CD4-positive, CD25-positive, alpha-beta regulatory T cell (primary cell): ENCODE data around the gene ID1. TPM values are rescaled to one million over a fixed set of nuclear protein-coding genes. Genes with fewer than 3 reads are reported as not detected.

ENCODE experiments used
- ATAC-seq, 2 donors: fragments of 150-1000 bp; cut with Tn5 transposase; one replicate each; pipeline ENCODE4 v1.10.0; 2021; ENCODE audit warnings: low read depth in 2 of 2, moderate number of reproducible peaks in 2 of 2, moderate library complexity in 1 of 2
- DNase-seq, 3 donors: peaks; one replicate each; pipeline versions ENCODE4 v3.0.0 to v3.0.0-alpha.2; 2012 to 2022; ENCODE audit warnings: mixed read lengths in 1 of 3
- H3K27ac ChIP-seq: one replicate; pipeline ENCODE4 v1.7.0; 2013; ENCODE audit warnings: mild to moderate bottlenecking, low read length; ENCODE audit not compliant: insufficient read depth, poor library complexity, severe bottlenecking
- H3K27me3 ChIP-seq: one replicate; pipeline ENCODE4 v1.7.0; 2013; ENCODE audit warnings: low read length; ENCODE audit not compliant: control insufficient read depth, insufficient read depth
- H3K36me3 ChIP-seq: one replicate; pipeline ENCODE4 v1.7.0; 2013; ENCODE audit warnings: mild to moderate bottlenecking, low read length, moderate library complexity; ENCODE audit not compliant: control insufficient read depth, insufficient read depth
- H3K4me1 ChIP-seq: 2 replicates; pipeline ENCODE4 v1.7.0; 2013; ENCODE audit warnings: mild to moderate bottlenecking, low read length; ENCODE audit not compliant: insufficient read depth, control insufficient read depth, poor library complexity, severe bottlenecking
- H3K4me3 ChIP-seq: one replicate; pipeline ENCODE4 v1.7.0; 2013; ENCODE audit warnings: low read depth, mild to moderate bottlenecking, low read length, moderate library complexity
- H3K9me3 ChIP-seq, 2 experiments: 1 replicate in 1 of 2; 2 replicates in 1 of 2; pipeline ENCODE4 v1.7.0; 2013; ENCODE audit warnings: low read length in 2 of 2, mild to moderate bottlenecking in 1 of 2, moderate library complexity in 1 of 2; ENCODE audit not compliant: control insufficient read depth in 2 of 2
- H3K27ac Mint-ChIP-seq, 3 donors: one replicate each; pipeline ENCODE4 v1.8.0; 2020 to 2022; ENCODE audit warnings: mild to moderate bottlenecking in 3 of 3, mixed read lengths in 3 of 3, moderate library complexity in 2 of 3
- H3K27me3 Mint-ChIP-seq: one replicate; pipeline ENCODE4 v1.8.0; 2022; ENCODE audit warnings: mild to moderate bottlenecking, mixed read lengths
- H3K36me3 Mint-ChIP-seq: one replicate; pipeline ENCODE4 v1.8.0; 2020; ENCODE audit warnings: mixed read lengths
- H3K4me1 Mint-ChIP-seq, 4 donors: one replicate each; pipeline ENCODE4 v1.8.0; 2020 to 2022; ENCODE audit warnings: mixed read lengths in 4 of 4, mild to moderate bottlenecking in 1 of 4
- H3K4me3 Mint-ChIP-seq, 4 donors: one replicate each; pipeline ENCODE4 v1.8.0; 2020 to 2022; ENCODE audit warnings: mild to moderate bottlenecking in 4 of 4, mixed read lengths in 4 of 4, moderate library complexity in 3 of 4
- H3K9me3 Mint-ChIP-seq, 7 donors: one replicate each; pipeline ENCODE4 v1.8.0; 2020 to 2022; ENCODE audit warnings: mixed read lengths in 7 of 7, mild to moderate bottlenecking in 3 of 7, moderate library complexity in 2 of 7
- polyA plus RNA-seq, 4 donors: library from polyadenylated mRNA; unstranded; fragments of 300-500 nt; fragmentation: Illumina TruSeq; gene quantifications; one replicate each; pipeline ENCODE4 v1.2.3, GENCODE V29; 2021
- total RNA-seq: library from RNA; stranded (reverse); gene quantifications from one replicate; pipeline ENCODE4 v1.2.3, GENCODE V29; 2022

The ID1 gene
- total and polyA plus RNA-seq, 5 donors from 2014 or later, result 0.71 to 9.4 (median 1.1) TPM

DNA sequence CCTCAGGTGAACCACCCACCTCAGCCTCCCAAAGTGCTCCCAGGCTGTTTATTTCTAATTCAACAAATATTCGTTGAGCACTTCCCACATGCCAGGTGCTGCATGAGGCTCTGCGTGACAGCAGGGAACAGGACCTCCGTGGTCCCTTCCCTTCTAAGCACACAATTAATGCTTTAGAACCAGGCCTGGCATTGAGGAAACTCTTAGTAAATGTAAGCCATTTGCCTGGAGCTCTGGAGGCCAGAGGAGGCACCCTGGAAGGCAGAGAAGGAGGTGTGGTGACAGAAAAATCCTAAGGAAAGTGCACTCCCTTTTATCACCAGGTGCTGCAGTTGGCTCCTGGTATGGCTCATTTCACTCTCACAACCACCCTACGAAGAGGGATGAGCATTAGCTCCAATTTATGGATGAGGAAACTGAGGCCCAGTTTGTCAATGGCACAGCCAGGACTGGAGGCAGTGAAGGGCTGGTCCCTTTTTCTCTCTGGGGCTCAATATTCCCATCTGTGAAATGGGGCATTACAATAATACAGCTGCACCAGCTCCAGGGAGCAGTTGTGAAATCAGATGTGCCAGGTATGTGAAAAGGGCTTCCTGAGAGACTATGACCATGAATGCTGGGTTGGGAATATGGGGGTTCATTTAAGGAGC, 8.1 kb upstream of the ID1 start:
- Mint-ChIP-seq H3K36me3 (no peaks in the 10 kb centered on the region), H3K27ac (no peak overlapping the region), H3K4me3 (no peak overlapping the region), H3K9me3 (no peaks in the 10 kb centered on the region), H3K27me3 (peaks cover 4% of the 10 kb centered on the region), H3K4me1 (peaks cover 0 to 3% (median 0%) of the 10 kb centered on the region in 4 donors)
- Histone ChIP-seq H3K4me1 (no peaks in the 10 kb centered on the region), H3K27me3 (no peaks in the 10 kb centered on the region), H3K4me3 (no peak overlapping the region), H3K36me3 (no peaks in the 10 kb centered on the region), H3K9me3 (no peaks in the 10 kb centered on the region), H3K27ac (no peak overlapping the region)
- ATAC-seq (no peak), DNase-seq (no peak)

DNA sequence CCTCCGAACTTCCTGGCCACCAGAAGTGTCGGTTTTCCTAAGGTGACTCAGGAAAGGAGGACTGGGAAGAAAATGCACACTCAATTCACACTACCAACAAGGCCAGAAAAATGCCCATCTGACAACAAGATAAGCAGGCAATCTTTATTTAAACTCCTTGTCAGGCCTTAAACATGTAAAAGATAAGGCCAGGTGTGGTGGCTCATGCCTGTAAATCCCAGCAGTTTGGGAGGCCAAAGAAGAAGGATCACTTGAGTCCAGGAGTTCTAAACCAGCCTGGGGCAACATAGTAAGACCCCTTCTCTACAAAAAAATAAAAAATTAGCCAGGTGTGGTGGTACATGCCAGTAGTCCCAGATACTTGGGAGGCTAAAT, 7.6 kb upstream of the ID1 start:
- Mint-ChIP-seq H3K27me3 (peaks cover 4% of the 10 kb centered on the region), H3K4me1 (peaks cover 0 to 3% (median 1%) of the 10 kb centered on the region in 4 donors), H3K9me3 (no peaks in the 10 kb centered on the region), H3K27ac (no peak overlapping the region), H3K4me3 (no peak overlapping the region), H3K36me3 (no peaks in the 10 kb centered on the region)
- peaks cover under 1% of the 10 kb centered on the region for H3K4me1 ChIP-seq
- DNase-seq (no peak), ATAC-seq (no peak)
- H3K27me3 ChIP-seq, result no peaks in the 10 kb centered on the region
- no peak overlapping the region for H3K27ac ChIP-seq
- no peak overlapping the region for H3K4me3 ChIP-seq
- H3K9me3 ChIP-seq, result no peaks in the 10 kb centered on the region
- no peaks in the 10 kb centered on the region for H3K36me3 ChIP-seq

DNA sequence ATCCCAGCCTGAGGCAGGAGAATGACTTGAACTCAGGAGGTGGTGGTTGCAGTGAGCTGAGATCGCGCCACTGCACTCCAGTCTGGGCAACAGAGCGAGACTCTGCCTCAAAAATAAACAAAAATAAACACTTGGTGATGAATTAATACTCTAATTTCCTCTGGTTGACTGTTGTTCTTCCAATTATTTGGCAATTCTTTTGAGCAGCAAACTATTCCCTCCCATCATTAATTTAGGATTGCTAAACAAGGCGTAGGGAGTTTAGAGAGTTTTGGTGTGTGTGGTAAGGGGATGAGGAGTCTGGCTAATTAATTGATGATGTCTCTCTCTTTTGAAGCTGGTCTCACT, 2.7 kb upstream of the ID1 start:
- no peaks in the 10 kb centered on the region for H3K9me3 ChIP-seq
- H3K4me1 Mint-ChIP-seq, result peaks cover 11 to 34% (median 24%) of the 10 kb centered on the region in 4 donors
- peak overlapping the region; percentile 11 for H3K4me3 ChIP-seq
- H3K9me3 Mint-ChIP-seq, result peaks cover 0 to 3% (median 0%) of the 10 kb centered on the region in 7 donors
- H3K36me3 Mint-ChIP-seq, result no peaks in the 10 kb centered on the region
- peaks cover 40% of the 10 kb centered on the region for H3K4me1 ChIP-seq
- H3K27me3 Mint-ChIP-seq, result peaks cover 43% of the 10 kb centered on the region
- no peak for ATAC-seq
- H3K27me3 ChIP-seq, result peaks cover 3% of the 10 kb centered on the region
- no peak overlapping the region for H3K27ac ChIP-seq
- no peak for DNase-seq
- peak overlapping the region in 1 of 4 donors; percentile 79 for H3K4me3 Mint-ChIP-seq
- peak overlapping the region in 1 of 3 donors; percentile 59 for H3K27ac Mint-ChIP-seq
- H3K36me3 ChIP-seq, result no peaks in the 10 kb centered on the region

DNA sequence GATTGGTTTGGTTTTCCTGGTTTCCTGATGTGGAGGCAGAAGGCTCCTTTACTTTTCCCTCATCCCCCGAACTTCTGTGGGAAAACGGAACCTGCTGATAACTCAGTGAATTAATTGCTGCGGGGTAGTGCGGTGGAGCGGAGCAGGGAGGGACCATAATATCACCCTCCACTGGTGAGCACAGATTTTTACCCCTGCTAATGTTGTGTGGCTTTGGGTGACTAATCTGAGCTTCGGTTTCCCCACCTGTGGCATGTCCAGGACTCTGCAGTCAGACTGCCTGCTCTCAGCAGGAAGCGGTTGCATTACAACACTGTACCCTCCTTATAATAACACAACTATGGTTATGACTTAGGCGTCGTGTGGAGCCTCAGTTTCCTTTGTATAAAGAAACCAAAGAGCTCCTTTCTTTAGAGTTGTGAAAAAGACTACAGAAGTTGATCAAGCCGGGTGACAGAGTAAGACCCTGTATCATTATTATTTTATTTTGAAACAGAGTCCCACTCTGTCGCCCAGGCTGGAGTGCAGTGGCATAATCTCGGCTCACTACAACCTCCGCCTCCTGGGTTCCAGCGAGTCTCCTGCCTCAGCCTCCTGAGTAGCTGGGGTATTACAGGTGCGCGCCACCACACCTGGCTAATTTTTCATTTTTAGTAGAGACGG, 2.2 kb upstream of the ID1 start:
- peak overlapping the region in 2 of 3 donors; percentile 1 to 59 for H3K27ac Mint-ChIP-seq
- DNase-seq, result peak; percentile 28 to 77 (median 52)

DNA sequence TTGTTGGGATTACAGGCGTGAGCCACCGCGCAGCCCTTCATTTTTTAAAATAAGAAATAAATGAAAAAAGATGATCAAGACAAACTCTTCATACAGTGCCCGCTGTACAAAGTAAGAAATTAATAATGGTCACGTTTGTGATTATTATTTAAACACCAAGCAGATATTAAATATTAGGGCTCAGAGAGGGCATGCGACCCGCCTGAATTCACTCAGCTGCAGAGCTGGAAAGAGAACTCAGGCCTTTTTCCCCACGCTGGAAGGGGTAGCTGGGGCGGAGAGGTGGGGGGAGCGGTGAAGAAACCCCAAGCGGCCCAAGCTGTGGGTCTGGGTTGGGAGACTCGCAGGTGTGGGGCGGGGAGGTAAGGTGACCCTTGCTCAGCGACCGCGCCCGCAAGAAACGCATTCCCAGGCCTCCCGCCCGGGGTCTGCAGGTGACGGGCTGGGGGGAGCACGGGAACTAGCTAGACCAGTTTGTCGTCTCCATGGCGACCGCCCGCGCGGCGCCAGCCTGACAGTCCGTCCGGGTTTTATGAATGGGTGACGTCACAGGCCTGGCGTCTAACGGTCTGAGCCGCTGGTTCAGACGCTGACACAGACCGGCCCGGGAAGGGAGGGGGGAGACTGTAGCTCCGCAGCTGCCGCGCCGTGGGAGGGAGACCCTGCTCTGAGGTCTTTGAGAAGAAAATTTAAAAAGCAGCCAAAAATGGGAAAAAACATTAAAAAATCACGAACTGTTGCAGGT, 1.1 kb upstream of the ID1 start:
- no peaks in the 10 kb centered on the region for H3K36me3 Mint-ChIP-seq
- H3K27ac Mint-ChIP-seq, result peak overlapping the region in 1 of 3 donors; percentile 69
- ATAC-seq, result peak; percentile 15 to 24
- H3K27me3 Mint-ChIP-seq, result peaks cover 52% of the 10 kb centered on the region
- Histone ChIP-seq H3K4me1 (peaks cover 40% of the 10 kb centered on the region), H3K9me3 (no peaks in the 10 kb centered on the region), H3K4me3 (peak overlapping the region; percentile 82), H3K27ac (no peak overlapping the region), H3K27me3 (peaks cover 7% of the 10 kb centered on the region), H3K36me3 (no peaks in the 10 kb centered on the region)
- H3K4me3 Mint-ChIP-seq, result peak overlapping the region; percentile 90 to 100 (median 96)
- peak; percentile 62 to 82 (median 81) for DNase-seq
- H3K9me3 Mint-ChIP-seq, result peaks cover 0 to 3% (median 0%) of the 10 kb centered on the region in 7 donors
- H3K4me1 Mint-ChIP-seq, result peaks cover 11 to 34% (median 24%) of the 10 kb centered on the region in 4 donors

More for the DNA sequence above, 2.2 kb upstream of the ID1 start:
- Histone ChIP-seq H3K4me1 (peaks cover 40% of the 10 kb centered on the region), H3K4me3 (peak overlapping the region; percentile 13), H3K36me3 (no peaks in the 10 kb centered on the region), H3K9me3 (no peaks in the 10 kb centered on the region), H3K27ac (no peak overlapping the region), H3K27me3 (peaks cover 7% of the 10 kb centered on the region)
- Mint-ChIP-seq H3K4me3 (peak overlapping the region; percentile 58 to 79 (median 74)), H3K36me3 (no peaks in the 10 kb centered on the region), H3K9me3 (peaks cover 0 to 3% (median 0%) of the 10 kb centered on the region in 7 donors), H3K4me1 (peaks cover 11 to 34% (median 24%) of the 10 kb centered on the region in 4 donors), H3K27me3 (peaks cover 47% of the 10 kb centered on the region)
- ATAC-seq, result peak; percentile 63 to 64

DNA sequence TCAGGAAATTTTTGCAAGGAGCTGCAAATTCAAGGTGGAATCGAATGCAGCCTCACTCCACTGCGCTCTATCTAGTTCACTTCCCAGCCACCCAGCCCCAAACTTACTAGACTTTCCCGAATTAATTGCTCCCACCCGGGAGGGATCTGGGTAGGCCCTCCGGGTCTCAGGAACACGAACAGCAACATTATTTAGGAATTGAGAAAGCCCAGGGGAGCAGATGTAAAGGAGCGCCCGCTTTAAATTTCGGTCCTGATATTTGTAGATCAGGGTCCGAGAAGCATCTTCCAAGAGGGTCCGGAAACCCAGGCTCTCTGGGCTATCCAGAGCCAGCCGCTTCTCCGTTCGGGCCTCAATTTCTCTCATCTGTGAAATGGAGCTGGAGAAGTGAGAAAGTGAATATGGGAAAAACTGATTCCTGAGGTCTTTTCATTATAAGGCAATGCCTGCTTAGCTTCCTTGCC, 490 bp upstream of the ID1 start:
- Mint-ChIP-seq H3K9me3 (peaks cover 0 to 3% (median 0%) of the 10 kb centered on the region in 7 donors), H3K27me3 (peaks cover 53% of the 10 kb centered on the region), H3K36me3 (no peaks in the 10 kb centered on the region), H3K27ac (peak overlapping the region; percentile 48 to 93 (median 79)), H3K4me3 (peak overlapping the region; percentile 90 to 100 (median 96)), H3K4me1 (peaks cover 11 to 34% (median 24%) of the 10 kb centered on the region in 4 donors)
- Histone ChIP-seq H3K9me3 (no peaks in the 10 kb centered on the region), H3K27me3 (peaks cover 9% of the 10 kb centered on the region), H3K27ac (no peak overlapping the region), H3K4me3 (peak overlapping the region; percentile 82), H3K4me1 (peaks cover 40% of the 10 kb centered on the region), H3K36me3 (no peaks in the 10 kb centered on the region)
- DNase-seq (no peak), ATAC-seq (no peak)

DNA sequence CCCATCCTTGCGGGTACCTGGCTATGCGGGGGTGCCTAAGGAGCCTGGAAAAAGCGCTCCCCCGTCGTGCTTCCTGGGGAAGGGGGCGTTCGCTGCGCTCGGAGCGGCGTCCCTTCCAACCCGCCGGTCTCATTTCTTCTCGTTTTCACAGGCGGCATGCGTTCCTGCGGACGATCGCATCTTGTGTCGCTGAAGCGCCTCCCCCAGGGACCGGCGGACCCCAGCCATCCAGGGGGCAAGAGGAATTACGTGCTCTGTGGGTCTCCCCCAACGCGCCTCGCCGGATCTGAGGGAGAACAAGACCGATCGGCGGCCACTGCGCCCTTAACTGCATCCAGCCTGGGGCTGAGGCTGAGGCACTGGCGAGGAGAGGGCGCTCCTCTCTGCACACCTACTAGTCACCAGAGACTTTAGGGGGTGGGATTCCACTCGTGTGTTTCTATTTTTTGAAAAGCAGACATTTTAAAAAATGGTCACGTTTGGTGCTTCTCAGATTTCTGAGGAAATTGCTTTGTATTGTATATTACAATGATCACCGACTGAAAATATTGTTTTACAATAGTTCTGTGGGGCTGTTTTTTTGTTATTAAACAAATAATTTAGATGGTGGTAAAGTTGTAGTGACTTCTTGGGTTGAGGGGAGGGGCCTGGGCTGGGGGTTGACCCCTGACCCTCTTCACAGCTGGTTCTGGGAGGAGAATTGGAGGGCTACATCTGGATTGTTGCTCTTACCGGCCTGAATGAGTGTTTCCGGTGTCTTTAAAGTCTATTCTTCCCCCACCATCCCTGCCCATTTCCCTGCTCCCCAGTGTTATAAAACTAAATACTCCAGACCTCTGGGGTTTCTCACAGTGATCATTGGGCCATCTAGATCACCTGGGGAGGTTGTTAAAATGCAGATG, 1.1 kb downstream of the ID1 start:
- Mint-ChIP-seq H3K4me3 (peak overlapping the region; percentile 90 to 100 (median 96)), H3K27ac (peak overlapping the region in 1 of 3 donors; percentile 51), H3K4me1 (peaks cover 11 to 34% (median 24%) of the 10 kb centered on the region in 4 donors), H3K36me3 (no peaks in the 10 kb centered on the region), H3K9me3 (peaks cover 0 to 3% (median 0%) of the 10 kb centered on the region in 7 donors), H3K27me3 (peaks cover 56% of the 10 kb centered on the region)
- peaks cover 10% of the 10 kb centered on the region for H3K27me3 ChIP-seq
- peaks cover 40% of the 10 kb centered on the region for H3K4me1 ChIP-seq
- H3K4me3 ChIP-seq, result peak overlapping the region; percentile 82
- H3K9me3 ChIP-seq, result no peaks in the 10 kb centered on the region
- DNase-seq, result peak in 2 of 3 donors; percentile 13 to 14
- no peak overlapping the region for H3K27ac ChIP-seq
- ATAC-seq, result no peak
- no peaks in the 10 kb centered on the region for H3K36me3 ChIP-seq
